Tibial nerve (tissue), 4 donors: ENCODE measurements around the gene COG5. TPM values are rescaled to one million over a fixed set of nuclear protein-coding genes. Genes with fewer than 3 reads are reported as not detected.

Experiments used
- DNase-seq, 2 donors: peaks; one replicate each; pipeline ENCODE4 v3.0.0-alpha.2; 2019; ENCODE audit warnings: low spot score in 2 of 2
- H3K27ac ChIP-seq, 4 donors: fragments of 200-600 bp; sonication (generic) in 3 of 4; one replicate each; pipeline ENCODE4 v1.5.1; 2017 to 2019; ENCODE audit warnings: mild to moderate bottlenecking in 1 of 4
- H3K27me3 ChIP-seq, 2 donors: fragments of 200-600 bp; sonication (generic) in 1 of 2; one replicate each; pipeline versions ENCODE4 v1.5.1 to v1.6.0; 2017 to 2019
- H3K36me3 ChIP-seq, 3 donors: fragments of 200-600 bp; sonication (generic); one replicate each; pipeline ENCODE4 v1.5.1; 2018 to 2019
- H3K4me1 ChIP-seq, 4 donors: fragments of 200-600 bp; sonication (generic) in 3 of 4; one replicate each; pipeline ENCODE4 v1.5.1; 2017 to 2019
- H3K4me3 ChIP-seq, 4 donors: fragments of 200-600 bp; sonication (generic) in 3 of 4; one replicate each; pipeline ENCODE4 v1.5.1; 2017 to 2019; ENCODE audit warnings: mild to moderate bottlenecking in 1 of 4, moderate library complexity in 1 of 4
- H3K9me3 ChIP-seq, 4 donors: fragments of 200-600 bp; sonication (generic) in 3 of 4; one replicate each; pipeline ENCODE4 v1.5.1; 2017 to 2019
- EP300 ChIP-seq, 2 donors: sonication (generic); formaldehyde crosslinking; IDR thresholded peaks; one replicate each; pipeline ENCODE4 v1.6.1; 2017; ENCODE audit warnings: antibody characterized with exemption in 2 of 2, mild to moderate bottlenecking in 1 of 2
- POLR2A ChIP-seq, 2 donors: fragments of 450-650 bp; IDR thresholded peaks; one replicate each; pipeline ENCODE4 v1.6.1; 2017; ENCODE audit warnings: antibody characterized with exemption in 2 of 2, mild to moderate bottlenecking in 2 of 2, moderate library complexity in 2 of 2
- WGBS, 2 donors: methylation state at CpG; one replicate each; pipeline ENCODE4 v1.1.5; 2018; 5-methylcytosine and 5-hydroxymethylcytosine counted together
- total RNA-seq, 4 donors: library from RNA; depleted of rRNA; stranded (reverse); fragments of >200 nt; gene quantifications; one replicate each; pipeline ENCODE4 v1.1.0, GENCODE V29; 2016
- TF ChIP-seq, protein P1 (sequence below), 5 experiments: fragments of 200-600 bp in 3 of 5; fragments of 450-650 bp in 2 of 5; sonication (generic) in 3 of 5; IDR thresholded peaks; one replicate each; pipeline ENCODE4 v1.5.1; 2016 to 2019; ENCODE audit warnings: antibody characterized with exemption in 5 of 5, mild to moderate bottlenecking in 3 of 5, moderate library complexity in 2 of 5

Gene COG5
- total RNA-seq, 4 donors from 2014 or later, result 26.7 to 35.7 (median 32.6) TPM

DNA sequence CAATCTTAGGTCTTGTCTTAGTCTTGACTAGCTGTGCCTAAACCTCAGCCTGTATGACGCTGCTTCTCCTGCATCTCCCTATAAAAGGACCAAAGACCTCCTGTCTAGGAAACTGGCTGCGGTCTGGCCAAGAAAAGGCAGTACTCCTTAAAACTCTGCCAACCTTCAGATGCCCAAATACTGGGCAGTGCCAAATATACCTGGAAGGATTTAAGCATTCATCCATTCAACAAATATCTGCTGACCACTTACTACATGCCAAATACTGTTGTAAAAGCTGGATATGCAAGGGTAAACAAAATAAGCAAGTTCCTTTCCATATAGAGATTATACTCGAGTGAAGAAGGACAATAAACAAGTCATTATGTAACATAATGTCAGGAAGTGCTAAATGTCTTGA, 259.1 kb downstream of the COG5 start:
- Histone ChIP-seq H3K4me1 (no peaks in the 10 kb centered on the region), H3K27me3 (no peaks in the 10 kb centered on the region), H3K36me3 (peaks cover 0 to 17% (median 0%) of the 10 kb centered on the region in 3 donors), H3K9me3 (peaks cover 0 to 3% (median 0%) of the 10 kb centered on the region in 4 donors), H3K4me3 (no peak overlapping the region), H3K27ac (no peak overlapping the region)
- DNase-seq, result no peak
- WGBS, 2 donors, result 78% methylated on average over 3 of the region's 3 CpGs
- no peak for TF ChIP-seq POLR2A (IDR thresholded peaks at IDR 0.05)
- TF ChIP-seq, protein P1, sequence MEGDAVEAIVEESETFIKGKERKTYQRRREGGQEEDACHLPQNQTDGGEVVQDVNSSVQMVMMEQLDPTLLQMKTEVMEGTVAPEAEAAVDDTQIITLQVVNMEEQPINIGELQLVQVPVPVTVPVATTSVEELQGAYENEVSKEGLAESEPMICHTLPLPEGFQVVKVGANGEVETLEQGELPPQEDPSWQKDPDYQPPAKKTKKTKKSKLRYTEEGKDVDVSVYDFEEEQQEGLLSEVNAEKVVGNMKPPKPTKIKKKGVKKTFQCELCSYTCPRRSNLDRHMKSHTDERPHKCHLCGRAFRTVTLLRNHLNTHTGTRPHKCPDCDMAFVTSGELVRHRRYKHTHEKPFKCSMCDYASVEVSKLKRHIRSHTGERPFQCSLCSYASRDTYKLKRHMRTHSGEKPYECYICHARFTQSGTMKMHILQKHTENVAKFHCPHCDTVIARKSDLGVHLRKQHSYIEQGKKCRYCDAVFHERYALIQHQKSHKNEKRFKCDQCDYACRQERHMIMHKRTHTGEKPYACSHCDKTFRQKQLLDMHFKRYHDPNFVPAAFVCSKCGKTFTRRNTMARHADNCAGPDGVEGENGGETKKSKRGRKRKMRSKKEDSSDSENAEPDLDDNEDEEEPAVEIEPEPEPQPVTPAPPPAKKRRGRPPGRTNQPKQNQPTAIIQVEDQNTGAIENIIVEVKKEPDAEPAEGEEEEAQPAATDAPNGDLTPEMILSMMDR (IDR thresholded peaks at IDR 0.05), result no peak
- no peak for TF ChIP-seq EP300 (IDR thresholded peaks at IDR 0.05)

DNA sequence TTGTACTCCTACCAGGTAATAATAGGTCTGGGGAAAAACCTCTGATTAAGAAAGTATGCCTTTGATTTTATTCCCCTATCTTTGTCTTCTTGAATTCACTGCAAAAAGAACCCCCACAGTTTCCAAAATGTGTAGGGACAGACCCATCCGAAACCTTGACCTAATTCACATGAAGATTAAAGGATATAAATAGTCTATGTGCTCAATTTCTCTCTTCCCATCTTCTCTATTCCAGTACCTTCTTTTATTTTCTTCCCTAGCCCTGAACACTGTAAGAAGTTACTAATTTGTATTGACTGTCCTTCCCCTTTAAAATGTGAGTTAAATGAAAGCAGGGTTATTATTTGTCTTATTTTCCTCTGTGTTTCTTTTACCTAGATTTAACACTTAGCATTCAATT, 259.7 kb downstream of the COG5 start:
- Histone ChIP-seq H3K9me3 (peaks cover 0 to 3% (median 0%) of the 10 kb centered on the region in 4 donors), H3K4me3 (no peak overlapping the region), H3K27ac (no peak overlapping the region), H3K4me1 (no peaks in the 10 kb centered on the region), H3K27me3 (no peaks in the 10 kb centered on the region), H3K36me3 (peaks cover 0 to 17% (median 0%) of the 10 kb centered on the region in 3 donors)
- TF ChIP-seq, protein P1 (IDR thresholded peaks at IDR 0.05), result no peak
- TF ChIP-seq EP300 (IDR thresholded peaks at IDR 0.05) (no peak), POLR2A (IDR thresholded peaks at IDR 0.05) (no peak)
- no peak for DNase-seq
- 92 to 97% methylated on average over 1 of the region's 1 CpG for WGBS, 2 donors

DNA sequence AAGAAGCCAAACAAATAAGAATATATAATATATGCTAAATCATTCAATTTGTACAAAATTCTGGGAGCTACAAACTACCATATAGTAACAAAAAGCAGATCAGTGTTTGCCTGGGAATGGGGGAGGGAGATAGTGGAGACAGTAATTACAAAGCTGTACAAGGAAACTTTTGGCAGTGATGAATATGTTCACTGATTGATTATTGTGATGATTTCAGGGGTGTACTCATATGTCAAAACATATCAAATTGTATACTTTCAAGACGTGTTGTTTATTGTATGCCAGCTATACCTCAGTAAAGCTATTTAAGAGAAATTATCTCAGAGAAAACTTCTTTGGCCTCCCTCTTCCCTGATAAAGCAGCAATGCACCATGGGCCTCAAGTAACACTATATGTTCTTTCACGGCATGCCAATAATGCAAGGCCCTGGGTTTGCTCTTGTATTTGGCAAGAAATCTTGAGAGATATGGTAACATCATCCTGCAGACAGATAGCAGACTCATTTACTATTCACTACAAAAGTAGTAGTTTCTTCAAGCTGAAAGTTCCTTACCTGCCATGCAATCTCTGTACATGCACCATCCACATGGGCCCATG, 261.4 kb downstream of the COG5 start:
- 96 to 100% methylated on average over 2 of the region's 2 CpGs for WGBS, 2 donors

DNA sequence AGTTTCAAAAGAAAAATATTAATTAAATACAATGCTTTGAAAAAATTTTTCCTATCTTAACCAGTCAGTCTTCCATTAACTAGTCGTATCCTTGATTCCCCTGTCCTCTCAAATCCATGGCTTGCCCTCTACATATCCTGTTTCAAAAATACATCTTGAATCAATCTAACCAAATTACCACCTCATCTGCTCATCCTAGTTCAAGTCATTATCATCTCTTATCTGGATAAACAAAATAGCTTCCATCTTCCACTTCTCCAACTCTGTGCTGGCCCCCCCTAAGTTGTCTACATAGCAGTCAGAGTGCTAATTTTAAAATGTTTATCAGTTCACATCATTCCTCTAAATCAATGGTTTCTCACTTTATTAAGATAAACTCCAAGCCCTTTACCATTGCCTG, 269.5 kb downstream of the COG5 start:
- 84 to 88% methylated on average over 1 of the region's 1 CpG for WGBS, 2 donors

More for the DNA sequence above, 261.4 kb downstream of the COG5 start:
- Histone ChIP-seq H3K36me3 (peaks cover 0 to 17% (median 0%) of the 10 kb centered on the region in 3 donors), H3K9me3 (peaks cover 0 to 3% (median 0%) of the 10 kb centered on the region in 4 donors), H3K27ac (no peak overlapping the region), H3K27me3 (no peaks in the 10 kb centered on the region), H3K4me3 (no peak overlapping the region), H3K4me1 (no peaks in the 10 kb centered on the region)
- TF ChIP-seq POLR2A (IDR thresholded peaks at IDR 0.05) (no peak), EP300 (IDR thresholded peaks at IDR 0.05) (no peak)
- TF ChIP-seq, protein P1 (IDR thresholded peaks at IDR 0.05), result no peak
- no peak for DNase-seq

DNA sequence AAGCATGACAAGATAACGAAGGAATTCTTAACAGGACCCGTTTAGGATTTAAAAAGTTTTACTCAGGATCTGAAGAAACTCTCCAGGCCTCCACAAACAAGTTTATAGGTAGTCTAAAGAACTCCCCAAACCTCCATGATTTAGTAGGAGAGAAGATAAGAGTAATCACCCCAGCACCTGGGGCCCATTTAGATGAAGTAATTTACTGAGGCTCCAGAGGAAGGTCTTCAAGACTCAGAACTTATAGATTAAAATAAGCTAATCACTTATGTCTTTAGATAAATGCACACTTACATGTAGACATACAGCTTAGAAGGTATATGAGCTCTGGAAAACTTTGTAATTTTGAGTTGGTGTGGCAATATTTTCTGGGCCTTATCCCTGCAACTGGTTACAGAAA, 271.1 kb downstream of the COG5 start:
- 75 to 82% methylated on average over 2 of the region's 2 CpGs for WGBS, 2 donors
- H3K4me3 ChIP-seq, result no peak overlapping the region
- no peak for DNase-seq
- peaks cover 0 to 27% (median 0%) of the 10 kb centered on the region in 3 donors for H3K36me3 ChIP-seq
- no peak for TF ChIP-seq POLR2A (IDR thresholded peaks at IDR 0.05)
- TF ChIP-seq EP300 (IDR thresholded peaks at IDR 0.05), result no peak
- no peaks in the 10 kb centered on the region for H3K27me3 ChIP-seq
- no peaks in the 10 kb centered on the region for H3K4me1 ChIP-seq
- H3K27ac ChIP-seq, result no peak overlapping the region
- H3K9me3 ChIP-seq, result no peaks in the 10 kb centered on the region

More for the DNA sequence above, 269.5 kb downstream of the COG5 start:
- DNase-seq, result no peak
- Histone ChIP-seq H3K4me3 (no peak overlapping the region), H3K9me3 (no peaks in the 10 kb centered on the region), H3K27ac (no peak overlapping the region), H3K36me3 (peaks cover 0 to 27% (median 0%) of the 10 kb centered on the region in 3 donors), H3K4me1 (no peaks in the 10 kb centered on the region), H3K27me3 (no peaks in the 10 kb centered on the region)
- TF ChIP-seq, protein P1 (IDR thresholded peaks at IDR 0.05), result no peak
- TF ChIP-seq POLR2A (IDR thresholded peaks at IDR 0.05), result no peak
- TF ChIP-seq EP300 (IDR thresholded peaks at IDR 0.05), result no peak
